ENCODE data around the gene CRLF1.

The CRLF1 gene

GRCh38 chr19:18608102-18608804 is 1.7 kb upstream of the CRLF1 start:
- H3K27me3 Mint-ChIP-seq (ENCODE audit: low read depth): peaks cover 83% of the 10 kb centered on the region
- peaks cover 20% of the 10 kb centered on the region for H3K4me1 Mint-ChIP-seq
- no peaks in the 10 kb centered on the region for H3K9me3 Mint-ChIP-seq
- no peak overlapping the region for H3K27ac Mint-ChIP-seq
- TF ChIP-seq CTCF (IDR thresholded peaks at IDR 0.05; ENCODE audit: unreplicated experiment in 3 of 3): no peak
- peak overlapping the region; percentile 46 to 69 (median 65) for H3K4me3 Mint-ChIP-seq
- no peaks in the 10 kb centered on the region for H3K36me3 Mint-ChIP-seq (ENCODE audit: low read depth)

- Mint-ChIP-seq H3K36me3 (ENCODE audit: low read depth) (no peaks in the 10 kb centered on the region), H3K27ac (no peak overlapping the region), H3K4me1 (peaks cover 25% of the 10 kb centered on the region), H3K4me3 (peak overlapping the region in 2 of 3 experiments; percentile 30 to 65), H3K27me3 (ENCODE audit: low read depth) (peaks cover 85% of the 10 kb centered on the region), H3K9me3 (no peaks in the 10 kb centered on the region)
- TF ChIP-seq CTCF (IDR thresholded peaks at IDR 0.05; ENCODE audit: unreplicated experiment in 3 of 3): no peak
Measured at GRCh38 chr19:18607226-18608101, 865 bp upstream of the CRLF1 start.

- peak overlapping the region in 1 of 3 experiments; percentile 52 for H3K27ac Mint-ChIP-seq
- no peaks in the 10 kb centered on the region for H3K36me3 Mint-ChIP-seq (ENCODE audit: low read depth)
- no peak for TF ChIP-seq CTCF (IDR thresholded peaks at IDR 0.05; ENCODE audit: unreplicated experiment in 3 of 3)
- peaks cover 84% of the 10 kb centered on the region for H3K27me3 Mint-ChIP-seq (ENCODE audit: low read depth)
- H3K9me3 Mint-ChIP-seq: no peaks in the 10 kb centered on the region
- H3K4me3 Mint-ChIP-seq: peak overlapping the region; percentile 69 to 77 (median 75)
- H3K4me1 Mint-ChIP-seq: peaks cover 20% of the 10 kb centered on the region
Measured at GRCh38 chr19:18605546-18606280, 886 bp downstream of the CRLF1 start.

- peaks cover 85% of the 10 kb centered on the region for H3K27me3 Mint-ChIP-seq (ENCODE audit: low read depth)
- H3K4me3 Mint-ChIP-seq: peak overlapping the region; percentile 69 to 77 (median 75)
- peak overlapping the region in 1 of 3 experiments; percentile 52 for H3K27ac Mint-ChIP-seq
- no peak for TF ChIP-seq CTCF (IDR thresholded peaks at IDR 0.05; ENCODE audit: unreplicated experiment in 3 of 3)
- no peaks in the 10 kb centered on the region for H3K9me3 Mint-ChIP-seq
- H3K4me1 Mint-ChIP-seq: peaks cover 20% of the 10 kb centered on the region
- H3K36me3 Mint-ChIP-seq (ENCODE audit: low read depth): no peaks in the 10 kb centered on the region
Measured at GRCh38 chr19:18605196-18605545, 1.4 kb downstream of the CRLF1 start.

GRCh38 chr19:18604820-18605159 is 1.8 kb downstream of the CRLF1 start:
- Mint-ChIP-seq H3K4me3 (peak overlapping the region in 2 of 3 experiments; percentile 28 to 69), H3K36me3 (ENCODE audit: low read depth) (no peaks in the 10 kb centered on the region), H3K27me3 (ENCODE audit: low read depth) (peaks cover 85% of the 10 kb centered on the region), H3K9me3 (no peaks in the 10 kb centered on the region), H3K4me1 (peaks cover 20% of the 10 kb centered on the region), H3K27ac (no peak overlapping the region)
- no peak for TF ChIP-seq CTCF (IDR thresholded peaks at IDR 0.05; ENCODE audit: unreplicated experiment in 3 of 3)
